AG04450 (cell line): Measurements from ENCODE around the gene FAR2. TPM values are rescaled to one million over a fixed set of nuclear protein-coding genes. Genes with fewer than 3 reads are reported as not detected.

ENCODE experiments used
- CTCF ChIA-PET: fragments of 300-600, 350-600 bp; formaldehyde crosslinking; extraction: SDS; loops from one replicate; lab custom pipeline; 2022; ENCODE audit warnings: antibody characterized with exemption, inconsistent platforms; lab: Charles Lee
- POLR2A ChIA-PET: fragments of 350-600 bp; formaldehyde crosslinking; extraction: SDS; loops from one replicate; lab custom pipeline; 2021; ENCODE audit warnings: antibody characterized with exemption, inconsistent platforms; lab: Yijun Ruan, JAX
- DNase-seq: peaks from one replicate; pipeline ENCODE4 v3.0.0-alpha.2; 2011; ENCODE audit warnings: low read depth, low spot score
- H3K27ac ChIP-seq: one replicate; pipeline ENCODE4 v1.5.1; 2012; ENCODE audit warnings: low read depth, low read length, control low read depth
- H3K27me3 ChIP-seq: one replicate; pipeline ENCODE4 v1.6.0; 2012; ENCODE audit warnings: low read length; ENCODE audit not compliant: control insufficient read depth, insufficient read depth
- H3K4me3 ChIP-seq: 2 replicates; pipeline ENCODE4 v1.5.1; 2011; ENCODE audit warnings: mild to moderate bottlenecking, low read depth, low read length, control low read depth
- H3K9me3 ChIP-seq: 2 replicates; pipeline ENCODE4 v1.5.1; 2012; ENCODE audit warnings: low read length; ENCODE audit not compliant: control insufficient read depth, insufficient read depth
- CTCF ChIP-seq: IDR thresholded peaks from 2 replicates; pipeline ENCODE4 v1.5.1; 2011; ENCODE audit warnings: low read depth, low read length, control low read depth, inconsistent platforms
- polyA plus RNA-seq: library from polyadenylated mRNA; depleted of rRNA; stranded (reverse); fragments of >200 nt; gene quantifications from 2 replicates; pipeline ENCODE4 v1.2.3, GENCODE V29; 2011

Gene FAR2
- polyA plus RNA-seq, 1 experiment = 3.4 TPM

GRCh38 chr12:29291226-29291625 is 142.1 kb downstream of the FAR2 start:
- Histone ChIP-seq H3K27ac (no peak overlapping the region), H3K9me3 (no peaks in the 10 kb centered on the region), H3K27me3 (no peaks in the 10 kb centered on the region), H3K4me3 (no peak overlapping the region)
- no peak for DNase-seq
- TF ChIP-seq CTCF = no peak
- POLR2A ChIA-PET = no interaction called here
- CTCF ChIA-PET = no interaction called here

GRCh38 chr12:29299633-29300032 is 150.6 kb downstream of the FAR2 start:
- CTCF ChIA-PET = interaction anchor here (1.2 kb wide), 1 partner anchor 44 kb away, joined by 3 read pairs; no protein-coding TSS in a partner anchor
- no peak for TF ChIP-seq CTCF
- H3K27me3 ChIP-seq = no peaks in the 10 kb centered on the region
- DNase-seq = no peak
- no peaks in the 10 kb centered on the region for H3K9me3 ChIP-seq
- H3K27ac ChIP-seq = no peak overlapping the region
- H3K4me3 ChIP-seq = no peak overlapping the region
- POLR2A ChIA-PET = no interaction called here

- H3K27ac ChIP-seq = no peak overlapping the region
- CTCF ChIA-PET = no interaction called here
- no peak for DNase-seq
Observed at GRCh38 chr12:29301114-29301513, 152.0 kb downstream of the FAR2 start.

GRCh38 chr12:29304388-29304787 is 155.3 kb downstream of the FAR2 start:
- no peaks in the 10 kb centered on the region for H3K27me3 ChIP-seq
- POLR2A ChIA-PET = no interaction called here
- no peak overlapping the region for H3K27ac ChIP-seq
- no peak for TF ChIP-seq CTCF
- CTCF ChIA-PET = no interaction called here
- DNase-seq = no peak
- H3K9me3 ChIP-seq = no peaks in the 10 kb centered on the region
- H3K4me3 ChIP-seq = no peak overlapping the region

More at GRCh38 chr12:29301114-29301513, 152.0 kb downstream of the FAR2 start:
- no peaks in the 10 kb centered on the region for H3K27me3 ChIP-seq
- POLR2A ChIA-PET = no interaction called here
- no peak for TF ChIP-seq CTCF
- H3K4me3 ChIP-seq = no peak overlapping the region
- no peaks in the 10 kb centered on the region for H3K9me3 ChIP-seq

- ChIA-PET POLR2A (no interaction called here), CTCF (interaction anchor here (1.2 to 1.7 kb wide), 2 partner anchors 9 kb away, joined by 3 to 7 read pairs; no protein-coding TSS in a partner anchor)
- no peak for TF ChIP-seq CTCF
- Histone ChIP-seq H3K27me3 (no peaks in the 10 kb centered on the region), H3K4me3 (no peak overlapping the region), H3K9me3 (no peaks in the 10 kb centered on the region), H3K27ac (no peak overlapping the region)
- DNase-seq = no peak
Observed at GRCh38 chr12:29306266-29306665, 157.2 kb downstream of the FAR2 start.
